CD4-positive, CD25-positive, alpha-beta regulatory T cell (primary cell): ENCODE measurements around the gene MINDY4. TPM values are rescaled to one million over a fixed set of nuclear protein-coding genes. Genes with fewer than 3 reads are reported as not detected.

Experiments
- ATAC-seq, 2 donors: fragments of 150-1000 bp; cut with Tn5 transposase; one replicate each; pipeline ENCODE4 v1.10.0; 2021; ENCODE audit warnings: low read depth in 2 of 2, moderate number of reproducible peaks in 2 of 2, moderate library complexity in 1 of 2
- DNase-seq, 3 donors: peaks; one replicate each; pipeline versions ENCODE4 v3.0.0 to v3.0.0-alpha.2; 2012 to 2022; ENCODE audit warnings: mixed read lengths in 1 of 3
- H3K27ac ChIP-seq: one replicate; pipeline ENCODE4 v1.7.0; 2013; ENCODE audit warnings: mild to moderate bottlenecking, low read length; ENCODE audit not compliant: insufficient read depth, poor library complexity, severe bottlenecking
- H3K27me3 ChIP-seq: one replicate; pipeline ENCODE4 v1.7.0; 2013; ENCODE audit warnings: low read length; ENCODE audit not compliant: control insufficient read depth, insufficient read depth
- H3K36me3 ChIP-seq: one replicate; pipeline ENCODE4 v1.7.0; 2013; ENCODE audit warnings: mild to moderate bottlenecking, low read length, moderate library complexity; ENCODE audit not compliant: control insufficient read depth, insufficient read depth
- H3K4me1 ChIP-seq: 2 replicates; pipeline ENCODE4 v1.7.0; 2013; ENCODE audit warnings: mild to moderate bottlenecking, low read length; ENCODE audit not compliant: insufficient read depth, control insufficient read depth, poor library complexity, severe bottlenecking
- H3K4me3 ChIP-seq: one replicate; pipeline ENCODE4 v1.7.0; 2013; ENCODE audit warnings: low read depth, mild to moderate bottlenecking, low read length, moderate library complexity
- H3K9me3 ChIP-seq, 2 experiments: 1 replicate in 1 of 2; 2 replicates in 1 of 2; pipeline ENCODE4 v1.7.0; 2013; ENCODE audit warnings: low read length in 2 of 2, mild to moderate bottlenecking in 1 of 2, moderate library complexity in 1 of 2; ENCODE audit not compliant: control insufficient read depth in 2 of 2
- H3K27ac Mint-ChIP-seq, 3 donors: one replicate each; pipeline ENCODE4 v1.8.0; 2020 to 2022; ENCODE audit warnings: mild to moderate bottlenecking in 3 of 3, mixed read lengths in 3 of 3, moderate library complexity in 2 of 3
- H3K27me3 Mint-ChIP-seq: one replicate; pipeline ENCODE4 v1.8.0; 2022; ENCODE audit warnings: mild to moderate bottlenecking, mixed read lengths
- H3K36me3 Mint-ChIP-seq: one replicate; pipeline ENCODE4 v1.8.0; 2020; ENCODE audit warnings: mixed read lengths
- H3K4me1 Mint-ChIP-seq, 4 donors: one replicate each; pipeline ENCODE4 v1.8.0; 2020 to 2022; ENCODE audit warnings: mixed read lengths in 4 of 4, mild to moderate bottlenecking in 1 of 4
- H3K4me3 Mint-ChIP-seq, 4 donors: one replicate each; pipeline ENCODE4 v1.8.0; 2020 to 2022; ENCODE audit warnings: mild to moderate bottlenecking in 4 of 4, mixed read lengths in 4 of 4, moderate library complexity in 3 of 4
- H3K9me3 Mint-ChIP-seq, 7 donors: one replicate each; pipeline ENCODE4 v1.8.0; 2020 to 2022; ENCODE audit warnings: mixed read lengths in 7 of 7, mild to moderate bottlenecking in 3 of 7, moderate library complexity in 2 of 7
- polyA plus RNA-seq, 4 donors: library from polyadenylated mRNA; unstranded; fragments of 300-500 nt; fragmentation: Illumina TruSeq; gene quantifications; one replicate each; pipeline ENCODE4 v1.2.3, GENCODE V29; 2021
- total RNA-seq: library from RNA; stranded (reverse); gene quantifications from one replicate; pipeline ENCODE4 v1.2.3, GENCODE V29; 2022

MINDY4 gene
- total and polyA plus RNA-seq, 5 donors from 2014 or later: 0.17 to 1.0 (median 0.52) TPM

DNA sequence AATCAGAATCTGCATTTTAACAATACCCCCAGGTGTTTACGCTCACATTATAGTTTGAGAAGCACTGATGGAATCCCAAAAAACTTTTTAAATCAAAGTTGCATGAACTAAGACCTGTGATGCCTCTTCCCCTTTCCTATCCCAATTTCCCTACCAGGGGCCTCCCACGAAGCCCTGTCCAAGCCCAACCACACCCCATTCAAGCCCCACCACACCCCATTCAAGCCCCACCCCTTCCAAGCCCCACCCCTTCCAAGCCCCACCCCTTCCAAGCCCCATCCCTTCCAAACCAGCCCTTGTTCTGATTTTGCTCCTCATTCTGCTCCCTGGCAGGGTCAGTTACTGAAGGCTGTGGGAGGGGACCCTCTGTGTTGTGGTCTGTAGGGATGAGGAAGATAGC, 130.6 kb downstream of the MINDY4 start:
- no peak for ATAC-seq
- no peak for DNase-seq
- H3K9me3 Mint-ChIP-seq: no peaks in the 10 kb centered on the region
- no peaks in the 10 kb centered on the region for H3K27me3 ChIP-seq
- H3K36me3 Mint-ChIP-seq: no peaks in the 10 kb centered on the region
- H3K4me3 ChIP-seq: no peak overlapping the region
- no peak overlapping the region for H3K27ac Mint-ChIP-seq
- no peak overlapping the region for H3K27ac ChIP-seq
- no peaks in the 10 kb centered on the region for H3K27me3 Mint-ChIP-seq
- H3K36me3 ChIP-seq: no peaks in the 10 kb centered on the region
- no peak overlapping the region for H3K4me3 Mint-ChIP-seq
- H3K9me3 ChIP-seq: no peaks in the 10 kb centered on the region
- no peaks in the 10 kb centered on the region for H3K4me1 Mint-ChIP-seq
- H3K4me1 ChIP-seq: no peaks in the 10 kb centered on the region

DNA sequence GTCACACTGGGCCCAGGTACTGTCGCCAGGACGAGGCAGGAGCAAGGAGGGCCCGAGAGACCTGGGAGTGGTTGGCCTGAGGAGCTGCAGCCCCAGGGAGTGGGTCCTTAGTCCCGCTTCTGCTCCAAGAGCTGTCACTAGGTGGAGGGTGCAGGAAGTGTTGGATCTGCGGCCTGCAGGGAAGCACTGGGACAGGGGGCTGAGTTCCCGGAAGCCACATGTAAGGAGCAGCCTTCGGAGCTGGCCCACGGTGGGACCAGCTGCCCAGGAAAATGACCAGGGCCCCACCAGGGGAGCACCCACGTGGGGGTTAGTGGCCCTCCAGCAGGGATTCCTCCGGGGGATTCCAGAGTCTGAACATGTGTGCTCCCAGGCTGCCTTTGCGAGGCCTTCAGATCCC, 131.2 kb downstream of the MINDY4 start:
- DNase-seq (no peak), ATAC-seq (no peak)
- Histone ChIP-seq H3K9me3 (no peaks in the 10 kb centered on the region), H3K4me1 (no peaks in the 10 kb centered on the region), H3K4me3 (no peak overlapping the region), H3K36me3 (no peaks in the 10 kb centered on the region), H3K27ac (no peak overlapping the region), H3K27me3 (no peaks in the 10 kb centered on the region)
- no peaks in the 10 kb centered on the region for H3K4me1 Mint-ChIP-seq
- H3K4me3 Mint-ChIP-seq: no peak overlapping the region
- no peaks in the 10 kb centered on the region for H3K9me3 Mint-ChIP-seq
- no peaks in the 10 kb centered on the region for H3K27me3 Mint-ChIP-seq
- H3K36me3 Mint-ChIP-seq: no peaks in the 10 kb centered on the region
- no peak overlapping the region for H3K27ac Mint-ChIP-seq

DNA sequence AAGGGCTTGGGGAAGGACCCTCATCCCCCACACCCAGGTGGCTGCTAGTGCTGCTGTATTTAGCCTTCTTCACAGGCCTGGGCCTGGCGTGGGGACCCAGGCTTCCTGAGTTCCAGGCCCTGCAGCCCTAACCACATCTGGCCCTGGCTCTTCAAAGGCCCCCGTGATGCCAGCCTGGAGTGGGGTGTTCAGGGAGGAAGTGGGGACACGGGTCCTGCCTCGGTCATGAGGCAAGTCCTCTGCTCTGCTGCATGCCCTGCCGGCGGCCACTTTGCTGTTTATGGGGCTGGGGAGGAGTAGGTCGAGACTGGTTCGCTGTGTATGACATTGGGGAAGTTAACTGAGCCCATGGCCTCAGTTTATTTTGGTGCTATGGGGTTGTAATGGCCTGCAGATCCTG, 131.9 kb downstream of the MINDY4 start:
- Histone ChIP-seq H3K36me3 (no peaks in the 10 kb centered on the region), H3K4me3 (no peak overlapping the region), H3K4me1 (no peaks in the 10 kb centered on the region), H3K27ac (no peak overlapping the region), H3K27me3 (no peaks in the 10 kb centered on the region), H3K9me3 (no peaks in the 10 kb centered on the region)
- DNase-seq (no peak), ATAC-seq (no peak)
- Mint-ChIP-seq H3K4me1 (no peaks in the 10 kb centered on the region), H3K27ac (no peak overlapping the region), H3K4me3 (no peak overlapping the region), H3K36me3 (no peaks in the 10 kb centered on the region), H3K9me3 (no peaks in the 10 kb centered on the region), H3K27me3 (no peaks in the 10 kb centered on the region)

DNA sequence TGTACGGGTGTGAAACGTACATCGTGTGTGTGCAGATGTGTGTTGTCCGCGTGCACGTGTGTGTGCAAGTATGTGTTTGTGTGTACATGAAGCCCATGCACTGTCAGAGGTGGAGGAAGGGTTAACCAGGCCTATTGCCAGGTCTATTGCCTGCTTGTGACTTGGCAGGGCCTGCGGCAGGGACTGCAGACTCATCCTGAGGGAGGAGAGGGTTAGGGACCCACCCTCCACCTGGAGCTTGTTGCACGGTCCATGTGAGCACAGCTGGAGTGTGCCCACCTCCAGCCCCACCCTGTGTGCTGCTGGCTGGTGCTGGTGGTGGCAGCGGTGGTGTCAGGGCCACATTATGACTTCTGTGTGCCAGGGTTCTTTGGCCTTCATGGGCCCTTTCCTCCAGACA, 133.3 kb downstream of the MINDY4 start:
- no peaks in the 10 kb centered on the region for H3K27me3 ChIP-seq
- no peak overlapping the region for H3K27ac ChIP-seq
- no peaks in the 10 kb centered on the region for H3K4me1 ChIP-seq
- ATAC-seq: no peak
- no peaks in the 10 kb centered on the region for H3K9me3 ChIP-seq
- Mint-ChIP-seq H3K4me1 (no peaks in the 10 kb centered on the region), H3K9me3 (no peaks in the 10 kb centered on the region), H3K4me3 (no peak overlapping the region), H3K27me3 (no peaks in the 10 kb centered on the region), H3K36me3 (no peaks in the 10 kb centered on the region), H3K27ac (no peak overlapping the region)
- H3K36me3 ChIP-seq: no peaks in the 10 kb centered on the region
- DNase-seq: no peak
- H3K4me3 ChIP-seq: no peak overlapping the region

DNA sequence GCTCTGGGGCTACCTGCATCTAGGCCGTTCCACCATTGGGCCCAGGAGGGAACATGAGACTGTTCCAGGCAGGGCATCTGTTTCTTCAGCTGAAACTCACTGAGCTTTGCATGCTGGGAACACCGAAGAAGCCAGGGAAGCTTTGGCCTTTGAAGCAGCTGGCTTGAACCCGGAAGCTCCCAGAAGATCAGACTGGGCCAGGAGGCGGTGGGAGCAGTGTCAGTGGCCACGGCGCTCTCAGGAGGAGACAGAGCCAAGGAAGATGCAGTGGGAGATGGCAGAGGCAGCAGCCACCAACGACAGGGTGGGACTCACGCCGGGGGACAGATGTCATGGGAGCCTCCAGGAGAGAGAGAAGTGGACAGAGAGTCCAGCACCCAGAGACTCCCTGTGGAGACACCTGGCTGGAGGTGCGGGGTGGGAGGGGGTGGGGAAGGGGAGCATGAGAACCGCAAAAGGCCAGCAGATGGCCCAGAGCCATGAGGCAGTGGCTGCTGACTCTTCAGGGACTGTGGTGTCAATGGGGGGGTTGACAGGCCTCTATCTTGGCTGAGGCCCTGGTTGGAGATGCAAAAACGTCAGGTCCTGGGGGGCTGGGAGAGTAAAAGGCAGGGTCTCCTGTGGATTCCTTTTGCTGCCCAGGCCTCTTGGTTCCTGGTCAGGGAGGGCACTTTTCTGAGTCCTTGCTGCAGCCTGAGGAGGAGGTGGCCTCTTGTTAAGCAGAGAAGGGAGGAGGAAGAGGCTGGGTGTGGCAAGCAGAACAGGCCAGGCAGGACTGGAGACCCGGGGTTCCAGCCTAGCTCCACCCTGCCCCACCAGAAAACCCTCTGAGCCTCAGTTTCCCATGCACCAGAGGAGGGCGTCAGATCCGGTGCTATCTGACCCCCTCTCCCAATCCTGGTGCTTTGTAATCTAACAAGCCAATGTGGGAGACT, 134.1 kb downstream of the MINDY4 start:
- H3K27ac Mint-ChIP-seq: no peak overlapping the region
- no peaks in the 10 kb centered on the region for H3K9me3 ChIP-seq
- no peak for DNase-seq
- H3K4me3 ChIP-seq: no peak overlapping the region
- ATAC-seq: no peak
- H3K36me3 ChIP-seq: no peaks in the 10 kb centered on the region
- no peaks in the 10 kb centered on the region for H3K9me3 Mint-ChIP-seq
- H3K36me3 Mint-ChIP-seq: no peaks in the 10 kb centered on the region
- H3K4me3 Mint-ChIP-seq: no peak overlapping the region
- H3K27ac ChIP-seq: no peak overlapping the region
- H3K4me1 ChIP-seq: no peaks in the 10 kb centered on the region
- no peaks in the 10 kb centered on the region for H3K27me3 Mint-ChIP-seq
- no peaks in the 10 kb centered on the region for H3K27me3 ChIP-seq
- H3K4me1 Mint-ChIP-seq: no peaks in the 10 kb centered on the region

DNA sequence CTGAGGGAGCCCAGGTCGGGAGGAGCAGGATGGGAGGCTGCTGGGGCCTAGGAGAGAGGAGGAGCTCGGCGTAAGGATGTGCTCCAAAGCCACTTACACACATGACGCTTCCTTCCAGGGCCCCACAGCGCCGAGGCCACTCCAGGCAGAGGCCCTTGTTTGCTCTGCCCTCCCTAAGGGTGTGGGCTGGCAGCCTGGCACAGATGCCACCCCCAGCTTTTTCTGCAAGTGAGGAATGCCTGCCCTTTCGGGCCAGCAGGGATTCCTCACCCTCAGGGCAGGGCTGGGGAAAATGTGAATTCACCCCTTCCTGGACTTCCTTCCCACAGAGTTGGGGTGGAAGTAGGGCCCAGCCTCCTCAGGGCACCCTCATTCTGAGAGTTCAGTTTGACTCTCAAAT, 134.8 kb downstream of the MINDY4 start:
- no peaks in the 10 kb centered on the region for H3K36me3 Mint-ChIP-seq
- no peaks in the 10 kb centered on the region for H3K4me1 Mint-ChIP-seq
- no peaks in the 10 kb centered on the region for H3K9me3 ChIP-seq
- H3K27me3 ChIP-seq: no peaks in the 10 kb centered on the region
- DNase-seq (no peak), ATAC-seq (no peak)
- no peaks in the 10 kb centered on the region for H3K27me3 Mint-ChIP-seq
- H3K4me3 Mint-ChIP-seq: no peak overlapping the region
- no peaks in the 10 kb centered on the region for H3K4me1 ChIP-seq
- no peak overlapping the region for H3K27ac ChIP-seq
- H3K36me3 ChIP-seq: no peaks in the 10 kb centered on the region
- no peak overlapping the region for H3K27ac Mint-ChIP-seq
- no peak overlapping the region for H3K4me3 ChIP-seq
- H3K9me3 Mint-ChIP-seq: no peaks in the 10 kb centered on the region

GRCh38 chr7:30906515-30907240, 135.5 kb downstream of the MINDY4 start:
- Histone ChIP-seq H3K4me3 (no peak overlapping the region), H3K9me3 (no peaks in the 10 kb centered on the region), H3K27me3 (no peaks in the 10 kb centered on the region), H3K4me1 (no peaks in the 10 kb centered on the region), H3K36me3 (no peaks in the 10 kb centered on the region), H3K27ac (no peak overlapping the region)
- Mint-ChIP-seq H3K27ac (no peak overlapping the region), H3K9me3 (no peaks in the 10 kb centered on the region), H3K27me3 (no peaks in the 10 kb centered on the region), H3K36me3 (no peaks in the 10 kb centered on the region), H3K4me3 (no peak overlapping the region), H3K4me1 (no peaks in the 10 kb centered on the region)
- DNase-seq: no peak
- no peak for ATAC-seq
